Endothelial cell of umbilical vein (primary cell): ENCODE data around the gene SNTA1. TPM values are rescaled to one million over a fixed set of nuclear protein-coding genes. Genes with fewer than 3 reads are reported as not detected.

Experiments used
- BruUV-seq: library from RNA; stranded (reverse); fragments of 400-500 nt; replicated peaks from 2 replicates; lab custom pipeline; 2021; lab: Mats Ljungman, UMichigan
- CTCF ChIA-PET: fragments of 300-600, 350-600 bp; sonication (Branson Sonifier 250); formaldehyde crosslinking; loops from one replicate; lab custom pipeline; 2021; ENCODE audit warnings: antibody characterized with exemption, inconsistent platforms; lab: Charles Lee
- POLR2A ChIA-PET: fragments of 300-600, 350-600 bp; sonication (Branson Sonifier 250); formaldehyde crosslinking; loops from one replicate; lab custom pipeline; 2021; ENCODE audit warnings: antibody characterized with exemption, inconsistent platforms; lab: Charles Lee
- DNase-seq: peaks from one replicate; pipeline ENCODE4 v3.0.0-alpha.2; 2011; ENCODE audit warnings: low read depth, low spot score
- FAIRE-seq: peaks from 2 replicates; lab custom pipeline; 2011; peaks lifted over from hg19 to GRCh38; lab: Jason Lieb, UNC
- H2AFZ ChIP-seq: 2 replicates; pipeline ENCODE4 v1.6.0; 2012; ENCODE audit warnings: low read depth, low read length, control low read depth, inconsistent platforms
- H3K27ac ChIP-seq: 2 replicates; pipeline ENCODE4 v1.5.1; 2011; ENCODE audit warnings: low read depth, mild to moderate bottlenecking, control low read depth, low read length, moderate library complexity; ENCODE audit not compliant: insufficient read depth
- H3K27me3 ChIP-seq, 2 experiments: 2 replicates each; pipeline versions ENCODE4 v1.6.0 to v1.6.1; 2011; ENCODE audit warnings: low read length in 2 of 2, mixed read lengths in 1 of 2; ENCODE audit not compliant: control insufficient read depth in 2 of 2, insufficient read depth in 2 of 2
- H3K36me3 ChIP-seq, 2 experiments: 2 replicates in 1 of 2; 3 replicates in 1 of 2; pipeline ENCODE4 v1.5.1; 2011; ENCODE audit warnings: low read length in 2 of 2, mild to moderate bottlenecking in 1 of 2, moderate library complexity in 1 of 2; ENCODE audit not compliant: control insufficient read depth in 2 of 2, insufficient read depth in 2 of 2; ENCODE audit errors: extremely low read depth in 1 of 2
- H3K4me1 ChIP-seq: 3 replicates; pipeline ENCODE4 v1.5.1; 2011; ENCODE audit warnings: mild to moderate bottlenecking, low read length; ENCODE audit not compliant: control insufficient read depth, insufficient read depth; ENCODE audit errors: extremely low read depth
- H3K4me2 ChIP-seq: 2 replicates; pipeline ENCODE4 v1.6.1; 2011; ENCODE audit warnings: low read length, control low read depth, mixed read lengths; ENCODE audit not compliant: insufficient read depth
- H3K4me3 ChIP-seq, 3 experiments: fragments of 200-600 bp in 1 of 3; sonication (generic), shearing (Covaris generic) in 1 of 3; replicated peaks in 1 of 3; 2 replicates each; pipeline ENCODE4 v1.5.1; 2011 to 2016; ENCODE audit warnings: control low read depth in 3 of 3, low read length in 3 of 3, mild to moderate bottlenecking in 2 of 3, inconsistent platforms in 1 of 3, low read depth in 1 of 3, moderate library complexity in 1 of 3; ENCODE audit not compliant: insufficient read depth in 1 of 3
- H3K79me2 ChIP-seq: 2 replicates; pipeline ENCODE4 v1.6.0; 2012; ENCODE audit warnings: low read length, inconsistent platforms; ENCODE audit not compliant: control insufficient read depth, insufficient read depth
- H3K9ac ChIP-seq: replicated peaks from 2 replicates; pipeline ENCODE3; 2011; ENCODE audit warnings: low read length, control low read depth; ENCODE audit not compliant: insufficient read depth; ENCODE audit errors: extremely low read depth
- H3K9me1 ChIP-seq: replicated peaks from 3 replicates; pipeline ENCODE4 v1.6.0; 2011; ENCODE audit warnings: mild to moderate bottlenecking, low read length; ENCODE audit not compliant: control insufficient read depth, insufficient read depth; ENCODE audit errors: extremely low read depth
- H3K9me3 ChIP-seq: replicated peaks from 2 replicates; pipeline ENCODE4 v1.5.1; 2012; ENCODE audit warnings: low read length, inconsistent platforms; ENCODE audit not compliant: control insufficient read depth, insufficient read depth
- H4K20me1 ChIP-seq: replicated peaks from 2 replicates; pipeline ENCODE3; 2011; ENCODE audit warnings: mild to moderate bottlenecking, low read length; ENCODE audit not compliant: control insufficient read depth, insufficient read depth; ENCODE audit errors: extremely low read depth
- CTCF ChIP-seq, 2 donors: IDR thresholded peaks; 1 replicate in 1 of 2; 2 replicates in 1 of 2; pipeline ENCODE4 v1.5.1; 2011; ENCODE audit warnings: low read length in 2 of 2, mild to moderate bottlenecking in 2 of 2, moderate library complexity in 2 of 2, control low read depth in 1 of 2, inconsistent platforms in 1 of 2, low read depth in 1 of 2; ENCODE audit not compliant: insufficient read depth in 1 of 2; ENCODE audit errors: extremely low read depth in 1 of 2
- EZH2 ChIP-seq: IDR thresholded peaks from 2 replicates; pipeline ENCODE4 v1.6.1; 2012; ENCODE audit warnings: borderline replicate concordance, low read depth, mild to moderate bottlenecking, moderate library complexity, low read length, inconsistent platforms; ENCODE audit not compliant: severe bottlenecking
- FOS ChIP-seq: IDR thresholded peaks from 2 replicates; pipeline ENCODE4 v1.6.1; 2011; ENCODE audit warnings: mild to moderate bottlenecking, low read length, moderate library complexity, borderline replicate concordance; ENCODE audit not compliant: insufficient read depth
- GATA2 ChIP-seq: IDR thresholded peaks from 2 replicates; pipeline ENCODE4 v1.7.0; 2011; ENCODE audit warnings: low read depth, mild to moderate bottlenecking, moderate library complexity, mixed read lengths, low read length; ENCODE audit not compliant: insufficient read length, insufficient read depth
- JUN ChIP-seq: IDR thresholded peaks from 2 replicates; pipeline ENCODE4 v1.6.1; 2011; ENCODE audit warnings: borderline replicate concordance, low read depth; ENCODE audit not compliant: insufficient read length, insufficient read depth
- MYC ChIP-seq: IDR thresholded peaks from one replicate; pipeline ENCODE4 v1.6.1; 2011; ENCODE audit warnings: mild to moderate bottlenecking, low read depth, low read length
- POLR2A ChIP-seq: IDR thresholded peaks from 2 replicates; pipeline ENCODE4 v1.6.1; 2012; ENCODE audit warnings: low read depth, mild to moderate bottlenecking, control low read depth, low read length
- POLR2AphosphoS5 ChIP-seq: IDR thresholded peaks from 2 replicates; pipeline ENCODE4 v1.6.1; 2012; ENCODE audit warnings: low read depth, mild to moderate bottlenecking, control low read depth, low read length, moderate library complexity; ENCODE audit not compliant: insufficient read depth
- dilution Hi-C: fragments of 300-500 bp; cut with MboI; formaldehyde crosslinking; loops from one replicate; pipeline ENCODE4 v1.15.0; 2019; ENCODE audit warnings: low sequenced_read_pairs; ENCODE audit not compliant: extremely low pct_ligation_motif_present
- intact Hi-C: fragments of 100-400 bp; cut with micrococcal nuclease; formaldehyde crosslinking; loops from one replicate; pipeline ENCODE4 v1.10.0; 2022
- polyA plus RNA-seq, 4 experiments: library from polyadenylated mRNA; depleted of rRNA in 3 of 4; stranded (reverse) in 3 of 4; unstranded in 1 of 4; fragments of >200 nt; gene quantifications; 2 replicates each; pipeline versions ENCODE4 v1.2.1 to v1.2.3, GENCODE V29; 2011 to 2012; ENCODE audit warnings: missing spikeins in 1 of 4
- total RNA-seq: library from RNA; stranded (reverse); gene quantifications from 2 replicates; pipeline ENCODE4 v1.2.3, GENCODE V29; 2021
- TF ChIP-seq, protein P1 (sequence below): IDR thresholded peaks from 2 replicates; pipeline ENCODE4 v1.6.1; 2011; ENCODE audit not compliant: insufficient read depth, insufficient read length

The SNTA1 gene
- total and polyA plus RNA-seq, 2 donors (not counting 3 experiments of a cell fraction or from before 2014, with no cell fraction given) = 5.2 to 6.0 TPM

DNA sequence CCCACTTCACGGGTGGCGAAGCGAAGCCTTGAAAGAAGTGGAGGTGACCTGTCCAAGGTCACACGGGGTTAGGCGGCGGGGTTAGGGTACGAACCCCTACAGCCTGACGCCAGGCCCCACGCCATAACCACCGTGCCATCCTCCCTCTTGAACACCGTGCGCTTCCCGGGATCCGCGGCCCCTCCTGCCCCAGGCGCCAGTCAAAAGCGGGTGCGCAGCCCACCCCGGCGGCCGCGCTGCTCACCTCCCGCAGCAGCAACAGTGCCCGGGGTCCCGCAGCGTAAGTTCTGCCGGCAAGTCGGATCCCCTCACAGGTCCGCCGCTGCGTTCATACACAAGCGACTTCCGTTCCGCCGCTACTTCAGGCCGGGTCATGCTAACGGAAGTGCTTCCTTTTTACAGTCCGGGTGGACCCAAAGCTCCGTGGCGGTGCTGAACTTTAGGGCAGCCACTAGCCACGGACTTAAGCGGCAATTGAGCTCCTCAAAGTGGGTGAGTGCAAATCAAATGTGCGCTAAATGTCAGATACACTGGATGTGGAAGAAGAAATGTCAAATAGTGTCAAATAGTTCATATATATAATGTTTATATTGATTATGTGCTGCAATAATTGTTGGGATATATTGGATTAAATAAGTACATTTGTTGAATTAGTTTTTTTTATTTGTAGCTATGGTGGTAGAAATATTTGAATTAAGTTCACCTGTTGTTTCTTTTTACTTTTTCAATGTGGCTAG, 42.2 kb downstream of the SNTA1 start, which contains the start of gene CDK5RAP1:
TSS of gene CDK5RAP1 (minus strand) at position 336 of the 737 bp plus-strand sequence. CDS start 4,455 bp downstream, outside the sequence.
- ChIA-PET POLR2A (no interaction called here), CTCF (interaction anchor here (0.5 to 2.5 kb wide), 5 partner anchors 10 to 266 kb away, joined by 3 to 11 read pairs (median 4); no protein-coding TSS in a partner anchor)
- H3K9me3 ChIP-seq = no peaks in the 10 kb centered on the region
- no peaks in the 10 kb centered on the region for H3K9me1 ChIP-seq
- H3K9ac ChIP-seq = peak within 1 kb of the TSS; percentile 75
- H3K36me3 ChIP-seq = no peaks in the 10 kb centered on the region
- no peaks in the 10 kb centered on the region for H3K27me3 ChIP-seq
- DNase-seq = peak; percentile 90
- TF ChIP-seq JUN (no peak), POLR2A (peak; percentile 78), POLR2AphosphoS5 (peak; percentile 89), FOS (no peak)
- TF ChIP-seq, protein P1, sequence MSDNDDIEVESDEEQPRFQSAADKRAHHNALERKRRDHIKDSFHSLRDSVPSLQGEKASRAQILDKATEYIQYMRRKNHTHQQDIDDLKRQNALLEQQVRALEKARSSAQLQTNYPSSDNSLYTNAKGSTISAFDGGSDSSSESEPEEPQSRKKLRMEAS = peak; percentile 6
- H2AFZ ChIP-seq = peak within 1 kb of the TSS; percentile 65
- peaks cover 41% of the 10 kb centered on the region for H3K79me2 ChIP-seq
- H3K4me2 ChIP-seq = peak within 1 kb of the TSS; percentile 78
- FAIRE-seq = peak; percentile 94
- peak within 1 kb of the TSS; percentile 2 for H3K27ac ChIP-seq
- H4K20me1 ChIP-seq = no peaks in the 10 kb centered on the region
- peak within 1 kb of the TSS; percentile 44 to 81 (median 76) for H3K4me3 ChIP-seq
- intact Hi-C loops (loop anchor here (1.0 kb wide), 1 partner anchor 252 kb away; no protein-coding TSS in a partner anchor), dilution Hi-C loops (no loop called here)
- peaks cover 10% of the 10 kb centered on the region for H3K4me1 ChIP-seq
- BruUV-seq = TSS peak; percentile 52

DNA sequence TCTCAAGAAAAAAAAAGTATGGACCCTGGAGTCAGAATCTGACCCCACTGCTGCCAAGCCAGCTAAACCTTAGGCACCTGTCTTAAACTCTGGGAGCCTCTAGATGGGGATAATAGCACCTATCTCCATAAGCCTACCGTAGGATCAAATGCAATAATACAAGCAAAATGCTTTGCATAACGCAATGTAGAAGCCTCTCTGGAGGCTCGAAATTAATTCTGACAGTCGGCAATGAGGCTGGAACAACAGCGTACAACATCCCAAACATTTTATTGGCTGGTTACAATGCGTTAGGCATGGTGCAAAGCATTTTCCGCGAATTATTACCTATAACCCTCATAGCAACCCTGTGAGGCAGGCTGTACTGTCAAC, 42.8 kb downstream of the SNTA1 start:
- FAIRE-seq (no peak), DNase-seq (no peak)
- BruUV-seq = no TSS peak
- Histone ChIP-seq H3K9me3 (no peaks in the 10 kb centered on the region), H3K36me3 (no peaks in the 10 kb centered on the region), H2AFZ (peak overlapping the region; percentile 65), H3K4me2 (peak overlapping the region; percentile 56), H3K79me2 (peaks cover 41% of the 10 kb centered on the region), H3K9me1 (no peaks in the 10 kb centered on the region), H3K27me3 (no peaks in the 10 kb centered on the region), H3K27ac (peak overlapping the region; percentile 2), H4K20me1 (no peaks in the 10 kb centered on the region), H3K9ac (peak overlapping the region; percentile 75), H3K4me1 (peaks cover 10% of the 10 kb centered on the region), H3K4me3 (peak overlapping the region; percentile 44 to 81 (median 76))
- POLR2A ChIA-PET = no interaction called here
- intact Hi-C loops = loop anchor here (1.0 kb wide), 1 partner anchor 253 kb away; no protein-coding TSS in a partner anchor
- dilution Hi-C loops = no loop called here
- TF ChIP-seq CTCF (IDR thresholded peaks at IDR 0.05; ENCODE audit: extremely low read depth in 1 of 2, insufficient read depth in 1 of 2, low read depth in 1 of 2, low read length in 2 of 2) (no peak), POLR2AphosphoS5 (no peak), MYC (no peak), FOS (no peak), GATA2 (no peak), JUN (no peak), EZH2 (no peak), POLR2A (no peak)
- TF ChIP-seq, protein P1 = no peak
- CTCF ChIA-PET = interaction anchor here (1.0 to 2.5 kb wide), 4 partner anchors 11 to 267 kb away, joined by 3 to 11 read pairs (median 4); no protein-coding TSS in a partner anchor
